Measurements from ENCODE around the gene PDIA2.
"Not testable (repeated sequence)": the region's sequence is repeated elsewhere in the genome, so short reads cannot be mapped to it uniquely, and the experiment has no call there.

PDIA2 gene

GRCh38 chr16:303760-304505, 21.0 kb downstream of the PDIA2 start:
- DNase-seq, result no peak

GRCh38 chr16:305916-306626, 23.1 kb downstream of the PDIA2 start:
- DNase-seq, result no peak

DNA sequence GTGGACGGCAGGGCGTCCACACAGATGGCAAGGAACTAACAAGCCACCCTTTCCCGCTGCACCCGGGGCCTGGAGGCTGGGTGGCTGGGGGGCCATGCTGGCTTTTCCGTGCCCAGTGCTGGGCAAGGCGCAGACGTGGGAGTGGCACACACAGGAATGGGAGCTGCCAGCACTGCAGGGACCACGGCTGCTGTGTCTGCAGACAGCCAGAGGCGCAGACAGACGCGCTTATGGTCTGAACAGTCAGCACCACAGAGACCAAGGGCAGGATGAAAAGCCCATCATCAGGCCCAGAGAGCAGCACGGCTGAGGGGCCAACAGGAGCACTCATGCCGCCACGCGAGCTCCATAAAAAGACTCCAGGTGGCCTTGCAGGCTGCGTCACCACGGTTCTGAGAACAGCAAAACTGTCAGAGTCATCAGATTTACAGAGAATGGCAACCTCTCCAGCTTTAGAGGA, 24.0 kb downstream of the PDIA2 start:
- DNase-seq, result no peak

DNA sequence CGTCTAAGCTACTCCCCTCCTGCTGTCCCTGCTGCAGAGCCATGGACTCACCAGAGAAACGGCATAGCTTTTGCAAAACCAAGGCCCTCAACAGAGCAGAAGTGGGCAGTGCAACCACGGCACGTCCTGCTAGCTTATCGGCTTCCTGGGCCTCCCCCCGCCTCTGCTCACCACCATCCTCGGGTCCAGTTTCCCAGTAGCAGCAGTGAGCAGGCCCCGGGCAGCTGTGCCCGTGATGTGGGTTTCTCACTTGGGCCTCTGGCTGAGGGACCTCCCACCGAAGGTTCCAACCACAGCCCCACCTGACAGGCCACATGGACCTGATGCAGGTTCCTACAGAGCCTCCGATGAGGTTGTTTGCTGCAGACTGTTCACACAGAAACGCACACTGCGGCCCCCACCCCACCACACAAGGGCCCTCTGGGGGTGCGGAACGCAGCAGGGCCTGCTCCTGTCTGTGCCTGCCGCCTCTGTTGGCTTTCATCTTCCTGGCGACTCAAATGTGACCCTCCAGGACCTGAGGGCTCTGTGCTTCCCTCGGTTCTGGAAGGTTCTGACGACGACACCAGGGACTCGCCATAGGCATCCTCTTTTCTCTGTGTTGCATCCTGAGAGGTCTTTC, 24.8 kb downstream of the PDIA2 start:
- DNase-seq, result no peak

DNA sequence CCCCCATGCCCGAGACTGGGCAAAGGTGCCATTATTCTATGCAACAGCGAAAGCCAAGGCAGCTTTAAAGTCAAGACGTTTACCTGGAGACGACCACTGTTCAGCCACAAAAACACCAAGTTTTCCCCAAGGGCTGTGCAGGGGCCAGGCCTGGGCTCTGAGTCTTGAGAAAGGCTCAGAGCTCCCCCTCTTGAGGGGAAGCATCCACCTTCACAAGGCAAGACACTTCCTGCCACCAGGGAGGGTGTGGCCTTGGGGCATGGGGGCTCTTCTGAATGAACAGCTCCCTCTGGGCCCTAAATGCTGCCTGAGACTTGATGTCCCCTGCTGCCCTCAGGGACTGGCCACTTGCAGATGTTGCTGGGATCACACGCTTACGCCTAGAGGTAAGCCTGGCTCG, 26.5 kb downstream of the PDIA2 start:
- DNase-seq, result no peak

DNA sequence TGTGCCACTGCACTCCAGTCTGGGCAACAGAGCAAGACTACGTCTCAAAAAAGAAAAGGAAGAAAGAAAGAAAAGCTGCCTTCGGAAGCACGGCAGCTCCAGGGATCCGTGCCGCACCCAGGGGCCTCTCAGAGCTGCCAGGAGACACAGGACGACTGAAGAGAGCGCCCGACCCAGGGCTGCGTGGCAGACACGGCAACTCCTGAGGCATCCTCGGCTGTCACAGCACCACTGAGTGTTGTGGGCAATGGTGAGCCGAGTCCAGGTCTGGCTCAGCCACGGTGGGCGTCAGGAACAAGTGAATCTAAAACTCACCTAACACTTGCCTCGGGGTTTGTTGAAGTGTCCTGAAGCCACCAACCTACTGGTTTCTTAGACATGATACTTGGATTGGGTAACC, 28.8 kb downstream of the PDIA2 start:
- no peak for DNase-seq

GRCh38 chr16:314351-314750, 31.4 kb downstream of the PDIA2 start:
- no peak for DNase-seq

DNA sequence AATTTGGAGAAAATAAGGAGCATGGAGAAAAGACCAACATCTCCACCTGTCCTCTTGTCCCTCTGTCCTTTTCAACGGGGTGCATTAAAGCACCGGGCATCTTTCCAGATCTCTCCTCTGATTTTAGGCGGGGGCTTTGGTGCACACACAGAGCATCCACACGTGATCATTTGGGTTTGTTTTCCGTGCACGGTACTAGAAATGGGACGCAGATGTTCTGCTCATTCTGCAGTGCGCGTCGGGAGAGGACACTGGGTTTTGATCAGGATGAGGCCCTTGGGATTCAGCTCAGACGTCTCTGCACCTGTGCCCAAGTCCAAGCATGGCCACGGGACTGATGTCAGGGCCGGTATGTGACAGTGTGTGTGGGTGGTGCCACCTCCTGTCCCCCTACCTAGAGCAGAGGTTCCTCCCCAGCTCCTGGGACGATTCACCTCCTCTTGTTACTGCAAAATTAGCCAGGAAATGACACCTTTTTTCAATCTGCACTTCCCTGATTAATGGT, 31.9 kb downstream of the PDIA2 start:
- no peak for DNase-seq

DNA sequence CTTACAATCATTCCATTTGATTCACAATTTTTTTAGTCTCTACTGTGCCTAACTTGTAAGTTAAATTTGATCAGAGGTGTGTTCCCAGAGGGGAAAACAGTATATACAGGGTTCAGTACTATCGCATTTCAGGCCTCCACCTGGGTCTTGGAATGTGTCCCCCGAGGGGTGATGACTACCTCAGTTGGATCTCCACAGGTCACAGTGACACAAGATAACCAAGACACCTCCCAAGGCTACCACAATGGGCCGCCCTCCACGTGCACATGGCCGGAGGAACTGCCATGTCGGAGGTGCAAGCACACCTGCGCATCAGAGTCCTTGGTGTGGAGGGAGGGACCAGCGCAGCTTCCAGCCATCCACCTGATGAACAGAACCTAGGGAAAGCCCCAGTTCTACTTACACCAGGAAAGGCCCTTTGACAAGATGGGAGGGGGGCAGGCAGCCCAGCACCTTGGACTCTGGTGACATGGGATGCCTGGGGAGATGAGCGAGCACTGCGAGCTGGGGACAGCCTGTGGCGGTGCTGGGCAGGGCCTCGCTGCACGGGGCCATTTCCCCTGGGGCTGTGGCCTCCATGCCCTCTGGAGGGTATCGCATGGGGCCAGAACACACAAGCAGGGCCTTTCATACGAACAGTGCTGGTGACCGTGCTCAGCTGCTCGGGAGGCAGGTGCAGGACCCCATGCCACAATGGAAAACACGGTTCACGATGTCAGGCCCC, 33.9 kb downstream of the PDIA2 start:
- DNase-seq, result no peak

- no peak for DNase-seq
These were observed 34.6 kb downstream of the PDIA2 start for GRCh38 chr16:317583-317982.

DNA sequence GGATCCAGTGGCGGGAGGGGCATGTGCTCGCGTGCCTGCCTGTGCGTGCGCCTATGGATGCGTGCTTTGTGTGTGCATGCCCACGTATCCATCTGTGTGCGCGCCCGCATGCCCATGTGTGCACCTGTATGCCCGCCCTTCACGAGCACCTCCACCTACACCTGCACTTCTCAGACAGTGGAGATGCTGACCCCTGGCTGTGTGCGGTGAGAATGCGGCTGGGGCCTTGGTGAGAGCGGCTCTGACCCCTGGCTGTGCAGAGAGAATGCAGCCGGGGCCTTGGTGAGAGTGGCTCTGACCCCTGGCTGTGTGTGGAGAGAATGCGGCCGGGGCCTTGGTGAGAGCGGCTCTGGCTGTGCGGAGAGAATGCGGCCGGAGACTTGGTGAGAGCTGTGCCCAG, 35.7 kb downstream of the PDIA2 start:
- DNase-seq, result no peak

GRCh38 chr16:320206-320605, 37.2 kb downstream of the PDIA2 start:
- DNase-seq, result no peak

DNA sequence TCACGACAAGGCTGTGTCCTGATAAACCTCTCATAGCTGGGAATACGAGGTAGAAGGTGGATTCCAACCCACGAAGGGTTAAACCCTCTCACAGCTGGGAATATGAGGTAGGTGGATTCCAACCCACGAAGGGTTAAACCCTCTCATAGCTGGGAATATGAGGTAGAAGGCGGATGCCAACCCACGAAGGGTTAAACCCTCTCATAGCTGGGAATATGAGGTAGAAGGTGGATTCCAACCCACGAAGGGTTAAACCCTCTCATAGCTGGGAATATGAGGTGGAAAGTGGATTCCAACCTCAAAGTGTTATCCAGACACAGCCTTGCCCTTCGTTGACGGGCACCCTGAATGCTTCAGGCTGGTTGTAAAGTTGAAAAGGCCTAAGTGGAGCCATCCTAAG, 38.6 kb downstream of the PDIA2 start:
- no peak for DNase-seq

DNA sequence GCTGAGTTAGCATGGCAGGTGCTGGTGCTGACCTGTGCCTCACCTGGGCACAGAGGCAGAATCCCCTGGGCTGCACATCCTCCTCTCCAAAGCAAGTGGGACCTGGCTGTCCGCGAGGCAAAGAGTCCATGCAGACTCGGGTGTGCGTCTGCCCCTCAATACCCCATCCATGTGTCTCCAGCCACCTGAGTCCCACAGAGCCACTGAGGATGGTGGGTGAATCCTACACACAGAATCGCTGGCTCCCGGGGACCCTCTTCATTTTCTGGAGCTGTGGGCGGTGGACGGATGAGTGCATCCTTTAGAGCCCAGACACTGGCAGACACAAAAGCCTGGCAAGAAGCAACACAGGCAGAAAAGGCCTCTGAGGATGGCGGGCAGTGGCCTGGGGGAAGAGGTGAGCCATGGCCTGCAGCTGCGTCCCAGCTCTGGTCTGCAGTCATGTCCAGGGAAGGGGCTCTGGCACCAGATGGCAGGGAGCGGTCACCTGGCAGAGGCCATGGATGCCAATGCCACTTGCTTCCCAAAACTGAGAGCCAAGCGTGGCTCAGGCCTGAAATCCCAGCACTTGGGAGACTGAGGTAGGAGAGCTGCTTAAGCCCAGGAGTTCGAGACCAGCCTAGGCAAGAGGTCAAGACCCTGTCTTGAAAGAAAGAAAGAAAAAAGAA, 39.6 kb downstream of the PDIA2 start:
- no peak for DNase-seq

- no peak for DNase-seq
These were observed 41.2 kb downstream of the PDIA2 start for GRCh38 chr16:324201-324450.

DNA sequence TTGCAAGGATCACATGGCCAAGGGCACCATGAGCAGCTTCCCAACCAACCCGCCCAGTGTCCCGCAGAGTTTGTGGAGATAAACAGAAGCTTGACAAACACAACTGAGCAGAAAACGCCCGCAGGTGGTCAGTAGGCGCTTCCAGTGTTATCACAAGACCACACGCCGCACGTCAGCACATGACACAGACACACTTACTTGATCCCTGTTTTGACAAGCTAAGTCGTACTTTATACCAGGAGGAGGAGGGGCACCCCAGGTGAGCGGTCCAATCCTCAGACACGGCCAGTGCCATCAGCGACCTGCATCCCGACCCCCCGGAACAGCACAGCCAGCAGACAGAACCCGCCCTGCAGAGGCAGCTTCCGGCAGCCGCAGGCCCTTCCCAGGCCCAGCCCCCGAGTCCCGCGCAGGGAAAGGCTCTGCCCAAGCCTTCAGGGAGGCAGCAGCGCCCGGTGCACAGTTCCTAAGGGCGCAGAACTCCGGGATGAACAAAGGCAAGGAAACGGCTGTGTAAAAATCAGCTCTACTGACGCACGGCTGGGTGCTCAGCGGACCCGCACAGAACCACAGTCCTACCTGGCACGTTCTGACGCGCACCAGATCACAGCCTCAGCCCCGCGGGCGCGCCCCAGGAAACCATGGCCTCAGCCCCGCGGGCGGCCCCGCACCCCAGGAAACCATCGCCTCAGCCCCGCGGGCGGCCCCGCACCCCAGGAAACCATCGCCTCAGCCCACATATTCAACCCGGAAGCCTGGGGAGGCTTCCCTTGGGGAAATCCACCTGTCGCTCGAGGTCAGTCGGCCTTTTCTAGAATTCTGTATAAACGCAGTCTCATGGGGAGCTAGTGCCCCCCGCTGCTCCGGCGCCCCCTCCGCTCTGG, 41.7 kb downstream of the PDIA2 start:
- DNase-seq, result peak; percentile 63

- DNase-seq, result no peak
These were observed 42.6 kb downstream of the PDIA2 start for GRCh38 chr16:325375-326145.

DNA sequence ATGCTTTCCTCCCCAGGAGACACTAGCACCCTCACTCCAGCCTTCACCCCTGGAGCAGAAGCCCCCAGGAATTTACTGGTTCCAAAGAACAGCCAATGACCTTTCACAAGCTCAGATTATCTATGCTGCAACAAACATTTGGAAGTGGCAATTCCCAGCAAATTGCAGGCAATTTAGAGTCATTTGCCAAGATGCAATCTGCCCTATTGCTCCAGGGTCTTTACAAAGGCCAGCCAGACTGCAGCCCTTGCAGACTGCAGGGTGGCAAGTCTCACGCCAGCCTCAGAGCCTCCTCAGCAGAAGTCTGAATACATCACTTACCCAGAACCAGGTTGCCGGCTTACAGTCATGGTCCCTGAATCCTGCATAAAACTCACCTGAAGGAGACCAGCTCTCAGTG, 47.8 kb downstream of the PDIA2 start:
- DNase-seq, result no peak

- DNase-seq, result not testable (repeated sequence)
These were observed 48.3 kb downstream of the PDIA2 start for GRCh38 chr16:331181-331814.

GRCh38 chr16:333406-334094, 50.6 kb downstream of the PDIA2 start:
- no peak for DNase-seq
